ENCODE results near the gene ADARB2. TPM values are rescaled to one million over a fixed set of nuclear protein-coding genes. Genes with fewer than 3 reads are reported as not detected.

Gene ADARB2
- total RNA-seq, 4 donors from 2014 or later, result 0.13 to 6.1 (median 0.57) TPM

- ATAC-seq (ENCODE audit: low FRiP score) (no peak), DNase-seq (ENCODE audit: low spot score) (no peak)
- TF ChIP-seq CTCF (IDR thresholded peaks at IDR 0.05), result no peak
Measured at GRCh38 chr10:1660815-1661214, 76.5 kb downstream of the ADARB2 start.

GRCh38 chr10:1660386-1660785 lies 76.9 kb downstream of the ADARB2 start:
- DNase-seq (ENCODE audit: low spot score), result no peak
- ATAC-seq (ENCODE audit: low FRiP score), result no peak
- TF ChIP-seq CTCF (IDR thresholded peaks at IDR 0.05), result no peak

GRCh38 chr10:1659221-1659791 lies 78.0 kb downstream of the ADARB2 start:
- no peak for ATAC-seq (ENCODE audit: low FRiP score)
- TF ChIP-seq CTCF (IDR thresholded peaks at IDR 0.05), result no peak
- no peak for DNase-seq (ENCODE audit: low spot score)

- no peak for TF ChIP-seq CTCF (IDR thresholded peaks at IDR 0.05)
- no peak for DNase-seq (ENCODE audit: low spot score)
- ATAC-seq (ENCODE audit: low FRiP score), result no peak
Measured at GRCh38 chr10:1658658-1659057, 78.7 kb downstream of the ADARB2 start.

GRCh38 chr10:1657479-1657878 lies 79.8 kb downstream of the ADARB2 start:
- ATAC-seq (ENCODE audit: low FRiP score), result no peak
- TF ChIP-seq CTCF (IDR thresholded peaks at IDR 0.05), result no peak
- DNase-seq (ENCODE audit: low spot score), result no peak

- ATAC-seq (ENCODE audit: low FRiP score), result no peak
- DNase-seq (ENCODE audit: low spot score), result no peak
- TF ChIP-seq CTCF (IDR thresholded peaks at IDR 0.05), result no peak
Measured at GRCh38 chr10:1655367-1655766, 82.0 kb downstream of the ADARB2 start.

- no peak for TF ChIP-seq CTCF (IDR thresholded peaks at IDR 0.05)
- DNase-seq (ENCODE audit: low spot score) (no peak), ATAC-seq (ENCODE audit: low FRiP score) (no peak)
Measured at GRCh38 chr10:1654811-1655356, 82.4 kb downstream of the ADARB2 start.
